ENCODE results near the gene SYT1.

- TF ChIP-seq EZH2 (IDR thresholded peaks at IDR 0.05; ENCODE audit: low read length, missing control alignments), result no peak
- TF ChIP-seq, protein P1, sequence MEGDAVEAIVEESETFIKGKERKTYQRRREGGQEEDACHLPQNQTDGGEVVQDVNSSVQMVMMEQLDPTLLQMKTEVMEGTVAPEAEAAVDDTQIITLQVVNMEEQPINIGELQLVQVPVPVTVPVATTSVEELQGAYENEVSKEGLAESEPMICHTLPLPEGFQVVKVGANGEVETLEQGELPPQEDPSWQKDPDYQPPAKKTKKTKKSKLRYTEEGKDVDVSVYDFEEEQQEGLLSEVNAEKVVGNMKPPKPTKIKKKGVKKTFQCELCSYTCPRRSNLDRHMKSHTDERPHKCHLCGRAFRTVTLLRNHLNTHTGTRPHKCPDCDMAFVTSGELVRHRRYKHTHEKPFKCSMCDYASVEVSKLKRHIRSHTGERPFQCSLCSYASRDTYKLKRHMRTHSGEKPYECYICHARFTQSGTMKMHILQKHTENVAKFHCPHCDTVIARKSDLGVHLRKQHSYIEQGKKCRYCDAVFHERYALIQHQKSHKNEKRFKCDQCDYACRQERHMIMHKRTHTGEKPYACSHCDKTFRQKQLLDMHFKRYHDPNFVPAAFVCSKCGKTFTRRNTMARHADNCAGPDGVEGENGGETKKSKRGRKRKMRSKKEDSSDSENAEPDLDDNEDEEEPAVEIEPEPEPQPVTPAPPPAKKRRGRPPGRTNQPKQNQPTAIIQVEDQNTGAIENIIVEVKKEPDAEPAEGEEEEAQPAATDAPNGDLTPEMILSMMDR (conservative IDR thresholded peaks at IDR 0.05 in 1 of 2, IDR thresholded peaks at IDR 0.05 in 1 of 2; ENCODE audit: low read depth in 1 of 2, low read length in 2 of 2), result no peak
Observed at GRCh38 chr12:79255288-79255687, 390.7 kb downstream of the SYT1 start.
